Loucy (cell line): Measurements from ENCODE around the gene MLKL.

Experiments used
- H2AFZ ChIP-seq: fragments of 200-600 bp; sonication (generic); 2 replicates; pipeline ENCODE4 v1.6.0; 2016; ENCODE audit warnings: antibody characterized with exemption, mild to moderate bottlenecking, low read length, moderate library complexity
- H3F3A ChIP-seq: fragments of 200-600 bp; 2 replicates; pipeline ENCODE4 v1.6.0; 2016; ENCODE audit warnings: antibody characterized with exemption, low read depth, mild to moderate bottlenecking
- H3K27me3 ChIP-seq: fragments of 200-600 bp; sonication (generic); 2 replicates; pipeline ENCODE4 v1.6.1; 2014; ENCODE audit warnings: low read length, mild to moderate bottlenecking; ENCODE audit not compliant: insufficient read depth, poor library complexity, severe bottlenecking
- H3K36me3 ChIP-seq: fragments of 200-600 bp; sonication (generic); 2 replicates; pipeline ENCODE4 v1.6.1; 2016; ENCODE audit warnings: low read length; ENCODE audit not compliant: insufficient read depth
- H3K4me1 ChIP-seq: fragments of 200-600 bp; sonication (generic); 2 replicates; pipeline ENCODE4 v1.5.1; 2014; ENCODE audit warnings: low read length, mild to moderate bottlenecking; ENCODE audit not compliant: insufficient read depth, poor library complexity, severe bottlenecking
- H3K4me2 ChIP-seq: fragments of 200-600 bp; sonication (generic); 2 replicates; pipeline ENCODE4 v1.6.0; 2014; ENCODE audit warnings: antibody characterized with exemption, low read length, low read depth, mild to moderate bottlenecking; ENCODE audit not compliant: poor library complexity, severe bottlenecking
- H3K4me3 ChIP-seq: fragments of 200-600 bp; sonication (generic); 2 replicates; pipeline ENCODE4 v1.5.1; 2014; ENCODE audit warnings: low read length, mild to moderate bottlenecking, mixed read lengths; ENCODE audit not compliant: poor library complexity, severe bottlenecking
- H3K79me2 ChIP-seq: fragments of 200-600 bp; sonication (generic); 2 replicates; pipeline ENCODE4 v1.6.1; 2014; ENCODE audit warnings: low read length; ENCODE audit not compliant: insufficient read depth
- H3K9ac ChIP-seq: fragments of 200-600 bp; sonication (generic); 2 replicates; pipeline ENCODE4 v1.6.0; 2014; ENCODE audit warnings: mild to moderate bottlenecking, low read depth, low read length, moderate library complexity; ENCODE audit not compliant: poor library complexity, severe bottlenecking
- H3K9me2 ChIP-seq: fragments of 200-600 bp; sonication (generic); replicated peaks from 2 replicates; pipeline ENCODE4 v1.6.1; 2016; ENCODE audit warnings: low read depth, low read length, mixed read lengths
- H3K9me3 ChIP-seq: fragments of 200-600 bp; sonication (generic); 2 replicates; pipeline ENCODE4 v1.6.1; 2014; ENCODE audit warnings: mild to moderate bottlenecking, antibody characterized with exemption, low read length, low read depth; ENCODE audit not compliant: insufficient read depth
- H4K20me1 ChIP-seq: fragments of 200-600 bp; sonication (generic); 2 replicates; pipeline ENCODE4 v1.6.0; 2014; ENCODE audit warnings: antibody characterized with exemption, low read length, mild to moderate bottlenecking; ENCODE audit not compliant: insufficient read depth, poor library complexity, severe bottlenecking
- CTCF ChIP-seq: fragments of 200-600 bp; sonication (generic); conservative IDR thresholded peaks from 2 replicates; pipeline ENCODE4 v1.5.1; 2014; ENCODE audit warnings: mild to moderate bottlenecking, antibody characterized with exemption, low read length
- EZH2phosphoT487 ChIP-seq: fragments of 200-600 bp; IDR thresholded peaks from 2 replicates; pipeline ENCODE4 v1.6.1; 2018; ENCODE audit warnings: antibody characterized with exemption, mild to moderate bottlenecking, moderate library complexity, borderline replicate concordance

The MLKL gene

GRCh38 chr16:74736531-74737157 lies 36.0 kb upstream of the MLKL start:
- no peaks in the 10 kb centered on the region for H3F3A ChIP-seq
- no peaks in the 10 kb centered on the region for H3K36me3 ChIP-seq
- no peak overlapping the region for H3K4me2 ChIP-seq
- no peak overlapping the region for H3K9ac ChIP-seq
- H3K4me3 ChIP-seq = no peak overlapping the region
- TF ChIP-seq CTCF (no peak), EZH2phosphoT487 (no peak)
- peaks cover 21% of the 10 kb centered on the region for H3K4me1 ChIP-seq
- H3K9me2 ChIP-seq = no peaks in the 10 kb centered on the region
- H2AFZ ChIP-seq = no peak overlapping the region
- no peaks in the 10 kb centered on the region for H3K27me3 ChIP-seq
- H4K20me1 ChIP-seq = no peaks in the 10 kb centered on the region
- no peaks in the 10 kb centered on the region for H3K9me3 ChIP-seq
- no peaks in the 10 kb centered on the region for H3K79me2 ChIP-seq

GRCh38 chr16:74735554-74735953 lies 34.9 kb upstream of the MLKL start:
- no peak overlapping the region for H3K4me2 ChIP-seq
- H3K9me2 ChIP-seq = no peaks in the 10 kb centered on the region

GRCh38 chr16:74735162-74735452 lies 34.4 kb upstream of the MLKL start:
- Histone ChIP-seq H2AFZ (no peak overlapping the region), H3K9me3 (no peaks in the 10 kb centered on the region), H3F3A (no peaks in the 10 kb centered on the region), H3K9ac (no peak overlapping the region), H4K20me1 (no peaks in the 10 kb centered on the region), H3K9me2 (no peaks in the 10 kb centered on the region), H3K4me2 (no peak overlapping the region), H3K4me1 (peaks cover 21% of the 10 kb centered on the region), H3K27me3 (no peaks in the 10 kb centered on the region), H3K36me3 (no peaks in the 10 kb centered on the region), H3K4me3 (no peak overlapping the region), H3K79me2 (no peaks in the 10 kb centered on the region)
- TF ChIP-seq CTCF = no peak
- no peak for TF ChIP-seq EZH2phosphoT487

More at GRCh38 chr16:74735554-74735953, 34.9 kb upstream of the MLKL start:
- no peaks in the 10 kb centered on the region for H3F3A ChIP-seq
- TF ChIP-seq EZH2phosphoT487 (no peak), CTCF (no peak)
- H3K27me3 ChIP-seq = no peaks in the 10 kb centered on the region
- no peaks in the 10 kb centered on the region for H4K20me1 ChIP-seq
- H3K36me3 ChIP-seq = no peaks in the 10 kb centered on the region
- no peak overlapping the region for H3K9ac ChIP-seq
- no peak overlapping the region for H3K4me3 ChIP-seq
- no peaks in the 10 kb centered on the region for H3K79me2 ChIP-seq
- no peaks in the 10 kb centered on the region for H3K9me3 ChIP-seq
- H3K4me1 ChIP-seq = peaks cover 17% of the 10 kb centered on the region
- H2AFZ ChIP-seq = no peak overlapping the region
